RWPE2 (cell line): ENCODE data around the gene NRTN.

Experiments
- ATAC-seq: fragments of 200-7000 bp; cut with Tn5 transposase; 3 replicates; pipeline ENCODE4 v1.9.1; 2021; ENCODE audit warnings: low read depth
- DNase-seq: peaks from one replicate; pipeline ENCODE4 v3.0.0-alpha.2; 2020; ENCODE audit warnings: low spot score
- H3K27ac ChIP-seq: fragments of 450-650 bp; 2 replicates; pipeline ENCODE4 v1.5.1; 2017; ENCODE audit warnings: mild to moderate bottlenecking; ENCODE audit not compliant: poor library complexity, severe bottlenecking
- H3K27me3 ChIP-seq: fragments of 250-450 bp; sonication (Bioruptor Pico); 2 replicates; pipeline ENCODE4 v1.5.1; 2021; ENCODE audit warnings: mild to moderate bottlenecking, moderate library complexity; ENCODE audit not compliant: insufficient read depth, poor library complexity, severe bottlenecking
- H3K36me3 ChIP-seq: fragments of 250-450 bp; sonication (Bioruptor Pico); 2 replicates; pipeline ENCODE4 v1.5.1; 2020; ENCODE audit warnings: low read depth, mild to moderate bottlenecking, moderate library complexity
- H3K4me1 ChIP-seq: fragments of 250-450 bp; sonication (Bioruptor Pico); 2 replicates; pipeline ENCODE4 v1.5.1; 2021; ENCODE audit warnings: mild to moderate bottlenecking, moderate library complexity; ENCODE audit not compliant: insufficient read depth, poor library complexity, severe bottlenecking
- H3K4me3 ChIP-seq: fragments of 250-450 bp; sonication (Bioruptor Pico); 2 replicates; pipeline ENCODE4 v1.5.1; 2021; ENCODE audit warnings: mild to moderate bottlenecking, moderate library complexity; ENCODE audit not compliant: severe bottlenecking
- H3K9me3 ChIP-seq: fragments of 250-450 bp; sonication (Bioruptor Pico); 2 replicates; pipeline ENCODE4 v1.5.1; 2021; ENCODE audit warnings: mild to moderate bottlenecking, moderate library complexity; ENCODE audit not compliant: severe bottlenecking
- CTCF ChIP-seq: fragments of 450-650 bp; IDR thresholded peaks from one replicate; pipeline ENCODE4 v1.5.1; 2017; ENCODE audit warnings: mild to moderate bottlenecking, moderate library complexity; ENCODE audit not compliant: poor library complexity, severe bottlenecking

NRTN gene

DNA sequence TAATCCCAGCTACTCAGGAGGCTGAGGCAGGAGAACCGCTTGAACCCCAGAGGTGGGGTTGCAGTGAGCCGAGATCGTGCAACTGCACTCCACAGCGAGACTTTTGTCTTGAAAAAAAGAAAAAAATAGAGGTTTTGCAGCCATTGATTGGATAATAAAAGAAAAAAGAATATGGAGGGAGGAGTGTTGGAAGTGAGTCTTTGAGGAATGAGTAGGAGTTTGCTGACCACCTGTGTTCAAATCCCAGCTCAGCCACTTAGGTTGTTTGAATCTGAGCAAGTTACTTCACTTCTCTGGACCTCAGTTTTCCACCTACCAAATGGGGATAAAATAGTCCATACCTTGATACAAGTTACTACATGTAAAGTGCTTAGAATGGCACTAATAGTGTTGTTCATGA is 6.2 kb downstream of the NRTN start:
- H3K4me3 ChIP-seq, result no peak overlapping the region
- no peaks in the 10 kb centered on the region for H3K4me1 ChIP-seq
- no peaks in the 10 kb centered on the region for H3K36me3 ChIP-seq
- no peaks in the 10 kb centered on the region for H3K27me3 ChIP-seq
- DNase-seq, result no peak
- TF ChIP-seq CTCF, result no peak
- H3K9me3 ChIP-seq, result no peaks in the 10 kb centered on the region
- no peak overlapping the region for H3K27ac ChIP-seq
- no peak for ATAC-seq

- no peak overlapping the region for H3K27ac ChIP-seq
- DNase-seq (no peak), ATAC-seq (no peak)
- TF ChIP-seq CTCF, result no peak
- no peaks in the 10 kb centered on the region for H3K27me3 ChIP-seq
- no peaks in the 10 kb centered on the region for H3K4me1 ChIP-seq
- no peak overlapping the region for H3K4me3 ChIP-seq
- H3K9me3 ChIP-seq, result no peaks in the 10 kb centered on the region
- H3K36me3 ChIP-seq, result no peaks in the 10 kb centered on the region
Measured at GRCh38 chr19:5814123-5814851, 9.4 kb downstream of the NRTN start.

DNA sequence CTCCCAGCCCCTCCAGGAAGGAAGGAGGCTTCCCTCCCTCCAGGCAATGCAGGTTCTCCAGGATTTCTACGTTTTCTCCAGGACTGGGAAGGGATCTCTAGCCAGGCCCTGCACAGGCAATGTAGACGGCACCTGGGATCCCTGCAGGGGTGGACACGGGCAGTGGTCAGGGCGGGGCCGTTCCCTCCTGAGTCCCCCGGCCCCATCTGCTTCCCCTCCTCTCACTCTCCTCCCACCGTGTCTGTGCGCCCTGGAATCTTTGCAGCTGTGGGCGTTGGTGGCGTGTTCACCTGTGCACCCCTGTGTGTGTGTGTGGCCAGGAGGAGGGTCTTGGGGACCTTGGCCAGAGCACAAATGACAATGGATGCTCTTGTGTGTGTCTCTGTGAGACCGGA is 10.0 kb downstream of the NRTN start:
- ATAC-seq, result no peak
- no peak for DNase-seq

GRCh38 chr19:5817218-5817617 is 12.4 kb downstream of the NRTN start:
- Histone ChIP-seq H3K4me3 (no peak overlapping the region), H3K9me3 (no peaks in the 10 kb centered on the region), H3K36me3 (no peaks in the 10 kb centered on the region), H3K27me3 (no peaks in the 10 kb centered on the region), H3K27ac (no peak overlapping the region), H3K4me1 (no peaks in the 10 kb centered on the region)
- ATAC-seq, result no peak
- TF ChIP-seq CTCF, result no peak
- no peak for DNase-seq

More for the DNA sequence above, 10.0 kb downstream of the NRTN start:
- H3K27ac ChIP-seq, result no peak overlapping the region
- no peak overlapping the region for H3K4me3 ChIP-seq
- no peak for TF ChIP-seq CTCF
- H3K9me3 ChIP-seq, result no peaks in the 10 kb centered on the region
- H3K36me3 ChIP-seq, result no peaks in the 10 kb centered on the region
- no peaks in the 10 kb centered on the region for H3K27me3 ChIP-seq
- no peaks in the 10 kb centered on the region for H3K4me1 ChIP-seq

- no peak for TF ChIP-seq CTCF
- ATAC-seq, result no peak
Measured at GRCh38 chr19:5818594-5818993, 13.7 kb downstream of the NRTN start.

More at GRCh38 chr19:5818594-5818993, 13.7 kb downstream of the NRTN start:
- H3K4me1 ChIP-seq, result no peaks in the 10 kb centered on the region
- no peaks in the 10 kb centered on the region for H3K27me3 ChIP-seq
- DNase-seq, result no peak
- H3K36me3 ChIP-seq, result no peaks in the 10 kb centered on the region
- no peak overlapping the region for H3K27ac ChIP-seq
- H3K4me3 ChIP-seq, result no peak overlapping the region
- no peaks in the 10 kb centered on the region for H3K9me3 ChIP-seq
